IMR-90 (cell line): Measurements from ENCODE around the gene CELSR1.

ENCODE experiments used
- BHLHE40 ChIP-seq: fragments of 150-350 bp; IDR thresholded peaks from 2 replicates; pipeline ENCODE4 v1.6.1; 2016; ENCODE audit warnings: mild to moderate bottlenecking, low read depth, low read length
- FOS ChIP-seq: fragments of 150-350 bp; IDR thresholded peaks from 2 replicates; pipeline ENCODE4 v1.6.1; 2016; ENCODE audit warnings: low read depth, low read length
- POLR2A ChIP-seq: IDR thresholded peaks from 2 replicates; pipeline ENCODE4 v1.6.1; 2012; ENCODE audit warnings: mild to moderate bottlenecking, low read depth, low read length
- RAD21 ChIP-seq: IDR thresholded peaks from 2 replicates; pipeline ENCODE4 v1.6.1; 2012; ENCODE audit warnings: low read length, improper control_type of control experiment
- TF ChIP-seq, protein P1 (sequence below): conservative IDR thresholded peaks from 2 replicates; pipeline ENCODE4 v1.5.1; 2012; ENCODE audit warnings: mild to moderate bottlenecking, low read depth, low read length, improper control_type of control experiment
- TF ChIP-seq, protein P2 (sequence below): fragments of 150-350 bp; IDR thresholded peaks from 2 replicates; pipeline ENCODE4 v1.6.1; 2017; ENCODE audit warnings: mild to moderate bottlenecking, antibody characterized with exemption, low read length, low read depth

DNA sequence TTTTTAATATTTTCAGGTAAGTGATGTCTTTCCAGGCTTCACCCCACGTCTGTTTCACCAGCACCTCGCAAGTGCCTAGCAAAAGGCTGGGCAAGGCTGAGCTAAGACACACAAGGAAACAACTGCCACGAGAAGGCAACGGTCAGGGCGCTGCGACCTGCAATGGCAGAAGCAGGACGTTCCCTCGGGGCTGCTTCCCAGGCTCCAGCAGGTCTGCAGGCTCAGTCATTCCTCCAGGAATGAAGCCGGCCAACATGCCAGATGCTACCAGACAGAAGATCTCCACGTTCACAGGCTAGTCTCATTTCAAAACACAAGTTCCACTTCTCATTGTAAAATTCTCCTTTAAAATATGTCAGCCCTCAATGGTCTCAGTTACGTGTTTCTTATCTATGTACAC is 45.5 kb downstream of the CELSR1 start:
- TF ChIP-seq, protein P1, sequence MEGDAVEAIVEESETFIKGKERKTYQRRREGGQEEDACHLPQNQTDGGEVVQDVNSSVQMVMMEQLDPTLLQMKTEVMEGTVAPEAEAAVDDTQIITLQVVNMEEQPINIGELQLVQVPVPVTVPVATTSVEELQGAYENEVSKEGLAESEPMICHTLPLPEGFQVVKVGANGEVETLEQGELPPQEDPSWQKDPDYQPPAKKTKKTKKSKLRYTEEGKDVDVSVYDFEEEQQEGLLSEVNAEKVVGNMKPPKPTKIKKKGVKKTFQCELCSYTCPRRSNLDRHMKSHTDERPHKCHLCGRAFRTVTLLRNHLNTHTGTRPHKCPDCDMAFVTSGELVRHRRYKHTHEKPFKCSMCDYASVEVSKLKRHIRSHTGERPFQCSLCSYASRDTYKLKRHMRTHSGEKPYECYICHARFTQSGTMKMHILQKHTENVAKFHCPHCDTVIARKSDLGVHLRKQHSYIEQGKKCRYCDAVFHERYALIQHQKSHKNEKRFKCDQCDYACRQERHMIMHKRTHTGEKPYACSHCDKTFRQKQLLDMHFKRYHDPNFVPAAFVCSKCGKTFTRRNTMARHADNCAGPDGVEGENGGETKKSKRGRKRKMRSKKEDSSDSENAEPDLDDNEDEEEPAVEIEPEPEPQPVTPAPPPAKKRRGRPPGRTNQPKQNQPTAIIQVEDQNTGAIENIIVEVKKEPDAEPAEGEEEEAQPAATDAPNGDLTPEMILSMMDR: no peak
- TF ChIP-seq POLR2A (no peak), RAD21 (no peak), BHLHE40 (no peak), FOS (no peak)
- TF ChIP-seq, protein P2, sequence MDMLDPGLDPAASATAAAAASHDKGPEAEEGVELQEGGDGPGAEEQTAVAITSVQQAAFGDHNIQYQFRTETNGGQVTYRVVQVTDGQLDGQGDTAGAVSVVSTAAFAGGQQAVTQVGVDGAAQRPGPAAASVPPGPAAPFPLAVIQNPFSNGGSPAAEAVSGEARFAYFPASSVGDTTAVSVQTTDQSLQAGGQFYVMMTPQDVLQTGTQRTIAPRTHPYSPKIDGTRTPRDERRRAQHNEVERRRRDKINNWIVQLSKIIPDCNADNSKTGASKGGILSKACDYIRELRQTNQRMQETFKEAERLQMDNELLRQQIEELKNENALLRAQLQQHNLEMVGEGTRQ: no peak
